ENCODE results near the gene PANX2. TPM values are rescaled to one million over a fixed set of nuclear protein-coding genes. Genes with fewer than 3 reads are reported as not detected.

PANX2 gene
- total and polyA plus RNA-seq, 7 donors: 0.03 to 0.69 (median 0.13) TPM; not detected in 1

GRCh38 chr22:50169774-50170341, 673 bp upstream of the PANX2 start:
- H3K27me3 ChIP-seq (ENCODE audit: insufficient read depth in 3 of 3, low read length in 2 of 3): peaks cover 0 to 48% (median 10%) of the 10 kb centered on the region in 3 donors
- TF ChIP-seq CTCF (IDR thresholded peaks at IDR 0.05): no peak
- H3K36me3 ChIP-seq (ENCODE audit: insufficient read depth in 1 of 2, low read depth in 1 of 2): no peaks in the 10 kb centered on the region
- ATAC-seq (peak in 1 of 4 donors; percentile 23), DNase-seq (peak in 1 of 2 donors; percentile 16)
- intact Hi-C loops (cut with DNase I): no loop called here
- no peaks in the 10 kb centered on the region for H3K9me3 ChIP-seq
- no peak overlapping the region for H3K27ac ChIP-seq
- H3K4me3 ChIP-seq: peak overlapping the region; percentile 60
- H3K4me1 ChIP-seq: no peaks in the 10 kb centered on the region
- 0 to 4% (median 1%) methylated on average over 17 to 70 of the region's 70 CpGs for WGBS, 3 donors

- H3K4me1 ChIP-seq: no peaks in the 10 kb centered on the region
- 72 to 78% (median 76%) methylated on average over 13 to 15 of the region's 15 CpGs for WGBS, 3 donors
- H3K27ac ChIP-seq: no peak overlapping the region
- ATAC-seq: peak in 2 of 4 donors; percentile 15 to 22
- no peak for TF ChIP-seq CTCF (IDR thresholded peaks at IDR 0.05)
- H3K36me3 ChIP-seq (ENCODE audit: insufficient read depth in 1 of 2, low read depth in 1 of 2): no peaks in the 10 kb centered on the region
- peaks cover 0 to 64% (median 15%) of the 10 kb centered on the region in 3 donors for H3K27me3 ChIP-seq (ENCODE audit: insufficient read depth in 3 of 3, low read length in 2 of 3)
- intact Hi-C loops (cut with DNase I): no loop called here
- no peaks in the 10 kb centered on the region for H3K9me3 ChIP-seq
- DNase-seq: no peak
- H3K4me3 ChIP-seq: no peak overlapping the region
These were observed 911 bp downstream of the PANX2 start for GRCh38 chr22:50171319-50171964.

- no peak for DNase-seq
- no peaks in the 10 kb centered on the region for H3K9me3 ChIP-seq
- intact Hi-C loops (cut with DNase I): no loop called here
- H3K27me3 ChIP-seq (ENCODE audit: insufficient read depth in 3 of 3, low read length in 2 of 3): peaks cover 0 to 68% (median 16%) of the 10 kb centered on the region in 3 donors
- no peak overlapping the region for H3K27ac ChIP-seq
- 71 to 80% (median 78%) methylated on average over 13 of the region's 13 CpGs for WGBS, 3 donors
- H3K36me3 ChIP-seq (ENCODE audit: insufficient read depth in 1 of 2, low read depth in 1 of 2): no peaks in the 10 kb centered on the region
- no peaks in the 10 kb centered on the region for H3K4me1 ChIP-seq
- no peak for TF ChIP-seq CTCF (IDR thresholded peaks at IDR 0.05)
- ATAC-seq: no peak
- H3K4me3 ChIP-seq: no peak overlapping the region
These were observed 1.5 kb downstream of the PANX2 start for GRCh38 chr22:50171965-50172421.

- H3K27me3 ChIP-seq (ENCODE audit: insufficient read depth in 3 of 3, low read length in 2 of 3): peaks cover 0 to 83% (median 16%) of the 10 kb centered on the region in 3 donors
- peak in 1 of 2 donors; percentile 49 for DNase-seq
- intact Hi-C loops (cut with DNase I): no loop called here
These were observed 2.9 kb downstream of the PANX2 start for GRCh38 chr22:50173311-50173982.

More at GRCh38 chr22:50173311-50173982, 2.9 kb downstream of the PANX2 start:
- H3K27ac ChIP-seq: no peak overlapping the region
- H3K4me3 ChIP-seq: no peak overlapping the region
- no peak for TF ChIP-seq CTCF (IDR thresholded peaks at IDR 0.05)
- no peaks in the 10 kb centered on the region for H3K9me3 ChIP-seq
- ATAC-seq: no peak
- H3K36me3 ChIP-seq (ENCODE audit: insufficient read depth in 1 of 2, low read depth in 1 of 2): no peaks in the 10 kb centered on the region
- H3K4me1 ChIP-seq: no peaks in the 10 kb centered on the region
- 72 to 78% (median 75%) methylated on average over 26 of the region's 26 CpGs for WGBS, 3 donors

Data from psoas muscle (tissue), 8 donors.